Panc1 (cell line): Measurements from ENCODE around the gene SORCS1.

Source experiments
- SIN3A ChIP-seq: IDR thresholded peaks from 2 replicates; pipeline ENCODE4 v1.6.1; 2012; ENCODE audit warnings: low read depth, mild to moderate bottlenecking, low read length, moderate library complexity, borderline replicate concordance; ENCODE audit not compliant: insufficient read depth
- TCF7L2 ChIP-seq: IDR thresholded peaks from 2 replicates; pipeline ENCODE4 v1.6.1; 2011; ENCODE audit warnings: mild to moderate bottlenecking, low read depth, low read length, inconsistent platforms

- TF ChIP-seq TCF7L2, result no peak
- TF ChIP-seq SIN3A, result no peak
Measured at GRCh38 chr10:106857728-106858127, 306.8 kb downstream of the SORCS1 start.
